Stomach (tissue), 9 donors: ENCODE data around the gene RNASE13. TPM values are rescaled to one million over a fixed set of nuclear protein-coding genes. Genes with fewer than 3 reads are reported as not detected.

Source experiments
- DNase-seq, 2 donors: peaks; one replicate each; pipeline versions ENCODE4 v3.0.0 to v3.0.0-alpha.2; 2013 to 2019
- H3K27ac ChIP-seq, 5 donors: fragments of 200-600 bp in 4 of 5; sonication (generic) in 4 of 5; one replicate each; pipeline ENCODE4 v1.5.1; 2013 to 2019; ENCODE audit warnings: mild to moderate bottlenecking in 1 of 5, moderate library complexity in 1 of 5
- H3K27me3 ChIP-seq, 3 donors: fragments of 200-600 bp; sonication (generic); one replicate each; pipeline ENCODE4 v1.5.1; 2017 to 2019; ENCODE audit warnings: mixed run types in 1 of 3
- H3K36me3 ChIP-seq, 4 donors: fragments of 200-600 bp; sonication (generic); 1 replicate in 3 of 4; 2 replicates in 1 of 4; pipeline ENCODE4 v1.5.1; 2016 to 2019
- H3K4me1 ChIP-seq, 4 donors: fragments of 200-600 bp; sonication (generic); one replicate each; pipeline ENCODE4 v1.5.1; 2016 to 2019
- H3K4me3 ChIP-seq, 4 donors: fragments of 200-600 bp; sonication (generic) in 3 of 4; one replicate each; pipeline ENCODE4 v1.5.1; 2016 to 2019; ENCODE audit warnings: mild to moderate bottlenecking in 1 of 4
- H3K9me3 ChIP-seq, 4 donors: fragments of 200-600 bp; sonication (generic); one replicate each; pipeline ENCODE4 v1.5.1; 2016 to 2019
- EP300 ChIP-seq: sonication (generic); formaldehyde crosslinking; IDR thresholded peaks from one replicate; pipeline ENCODE4 v1.6.1; 2017; ENCODE audit warnings: antibody characterized with exemption
- POLR2A ChIP-seq, 4 donors: fragments of 450-650 bp; IDR thresholded peaks; one replicate each; pipeline ENCODE4 v1.6.1; 2016; ENCODE audit warnings: antibody characterized with exemption in 4 of 4, control low read depth in 2 of 4, mild to moderate bottlenecking in 1 of 4, moderate library complexity in 1 of 4
- POLR2AphosphoS5 ChIP-seq, 3 donors: sonication (generic); formaldehyde crosslinking; IDR thresholded peaks; one replicate each; pipeline ENCODE4 v1.6.1; 2016; ENCODE audit warnings: antibody characterized with exemption in 3 of 3
- WGBS, 5 donors: extraction: QIAGEN DNeasy Blood & Tissue Kit in 3 of 5; methylation state at CpG; one replicate each; pipeline versions ENCODE4 v1.1.5 to v1.1.7; 2013 to 2018; 5-methylcytosine and 5-hydroxymethylcytosine counted together
- intact Hi-C: fragments of 100-400 bp; cut with DNase I; formaldehyde crosslinking; loops from one replicate; pipeline ENCODE4 v1.15.1; 2023; ENCODE audit warnings: low total_unique reads
- polyA plus RNA-seq, 3 donors: library from polyadenylated mRNA; stranded (reverse); fragments of 200-250 nt; gene quantifications; one replicate each; pipeline ENCODE4 v1.2.3, GENCODE V29; 2013
- total RNA-seq, 5 donors: library from RNA; depleted of rRNA; stranded (reverse); fragments of >200 nt; gene quantifications; one replicate each; pipeline versions ENCODE4 v1.1.0 to v1.2.3, GENCODE V29; 2014 to 2016
- TF ChIP-seq, protein P1 (sequence below), 7 experiments: fragments of 450-650 bp in 4 of 7; fragments of 200-600 bp in 3 of 7; sonication (generic) in 3 of 7; IDR thresholded peaks; one replicate each; pipeline ENCODE4 v1.5.1; 2016 to 2019; ENCODE audit warnings: antibody characterized with exemption in 7 of 7, control low read depth in 2 of 7, mild to moderate bottlenecking in 1 of 7
- donor health status: healthy with polysubstance abuse.
- donor health status: Bipolar disorder and iron deficiency.
- donor health status: healthy.

Gene RNASE13
- total and polyA plus RNA-seq, 8 donors: 0.18 TPM; not detected in 7

DNA sequence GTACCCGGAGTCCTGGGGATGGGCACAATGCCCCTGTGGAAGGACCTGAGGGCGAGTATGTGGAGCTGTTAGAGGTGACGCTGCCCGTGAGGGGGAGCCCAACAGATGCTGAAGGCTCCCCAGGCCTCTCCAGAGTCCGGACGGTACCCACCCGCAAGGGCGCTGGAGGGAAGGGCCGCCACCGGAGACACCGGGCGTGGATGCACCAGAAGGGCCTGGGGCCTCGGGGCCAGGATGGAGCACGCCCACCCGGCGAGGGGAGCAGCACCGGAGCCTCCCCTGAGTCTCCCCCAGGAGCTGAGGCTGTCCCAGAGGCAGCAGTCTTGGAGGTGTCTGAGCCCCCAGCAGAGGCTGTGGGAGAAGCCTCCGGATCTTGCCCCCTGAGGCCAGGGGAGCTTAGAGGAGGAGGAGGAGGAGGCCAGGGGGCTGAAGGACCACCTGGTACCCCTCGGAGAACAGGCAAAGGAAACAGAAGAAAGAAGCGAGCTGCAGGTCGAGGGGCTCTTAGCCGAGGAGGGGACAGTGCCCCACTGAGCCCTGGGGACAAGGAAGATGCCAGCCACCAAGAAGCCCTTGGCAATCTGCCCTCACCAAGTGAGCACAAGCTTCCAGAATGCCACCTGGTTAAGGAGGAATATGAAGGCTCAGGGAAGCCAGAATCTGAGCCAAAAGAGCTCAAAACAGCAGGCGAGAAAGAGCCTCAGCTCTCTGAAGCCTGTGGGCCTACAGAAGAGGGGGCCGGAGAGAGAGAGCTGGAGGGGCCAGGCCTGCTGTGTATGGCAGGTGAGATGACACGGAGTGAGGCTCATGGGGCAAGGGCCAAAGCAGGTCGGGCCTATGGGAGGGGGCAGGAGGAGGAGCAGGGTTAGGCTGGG is 40.0 kb upstream of the RNASE13 start:
- Histone ChIP-seq H3K4me1 (peaks cover 26 to 38% (median 34%) of the 10 kb centered on the region in 4 donors), H3K27me3 (peaks cover 0 to 5% (median 2%) of the 10 kb centered on the region in 3 donors), H3K9me3 (no peaks in the 10 kb centered on the region), H3K4me3 (no peak overlapping the region), H3K27ac (no peak overlapping the region), H3K36me3 (peaks cover 40 to 71% (median 63%) of the 10 kb centered on the region in 4 donors)
- WGBS, 5 donors: 85 to 93% (median 89%) methylated on average over 12 to 26 of the region's 26 CpGs
- TF ChIP-seq EP300 (no peak), POLR2AphosphoS5 (IDR thresholded peaks at IDR 0.05) (no peak), POLR2A (IDR thresholded peaks at IDR 0.05) (no peak)
- TF ChIP-seq, protein P1, sequence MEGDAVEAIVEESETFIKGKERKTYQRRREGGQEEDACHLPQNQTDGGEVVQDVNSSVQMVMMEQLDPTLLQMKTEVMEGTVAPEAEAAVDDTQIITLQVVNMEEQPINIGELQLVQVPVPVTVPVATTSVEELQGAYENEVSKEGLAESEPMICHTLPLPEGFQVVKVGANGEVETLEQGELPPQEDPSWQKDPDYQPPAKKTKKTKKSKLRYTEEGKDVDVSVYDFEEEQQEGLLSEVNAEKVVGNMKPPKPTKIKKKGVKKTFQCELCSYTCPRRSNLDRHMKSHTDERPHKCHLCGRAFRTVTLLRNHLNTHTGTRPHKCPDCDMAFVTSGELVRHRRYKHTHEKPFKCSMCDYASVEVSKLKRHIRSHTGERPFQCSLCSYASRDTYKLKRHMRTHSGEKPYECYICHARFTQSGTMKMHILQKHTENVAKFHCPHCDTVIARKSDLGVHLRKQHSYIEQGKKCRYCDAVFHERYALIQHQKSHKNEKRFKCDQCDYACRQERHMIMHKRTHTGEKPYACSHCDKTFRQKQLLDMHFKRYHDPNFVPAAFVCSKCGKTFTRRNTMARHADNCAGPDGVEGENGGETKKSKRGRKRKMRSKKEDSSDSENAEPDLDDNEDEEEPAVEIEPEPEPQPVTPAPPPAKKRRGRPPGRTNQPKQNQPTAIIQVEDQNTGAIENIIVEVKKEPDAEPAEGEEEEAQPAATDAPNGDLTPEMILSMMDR (IDR thresholded peaks at IDR 0.05): no peak
- DNase-seq: no peak
- intact Hi-C loops: no loop called here

DNA sequence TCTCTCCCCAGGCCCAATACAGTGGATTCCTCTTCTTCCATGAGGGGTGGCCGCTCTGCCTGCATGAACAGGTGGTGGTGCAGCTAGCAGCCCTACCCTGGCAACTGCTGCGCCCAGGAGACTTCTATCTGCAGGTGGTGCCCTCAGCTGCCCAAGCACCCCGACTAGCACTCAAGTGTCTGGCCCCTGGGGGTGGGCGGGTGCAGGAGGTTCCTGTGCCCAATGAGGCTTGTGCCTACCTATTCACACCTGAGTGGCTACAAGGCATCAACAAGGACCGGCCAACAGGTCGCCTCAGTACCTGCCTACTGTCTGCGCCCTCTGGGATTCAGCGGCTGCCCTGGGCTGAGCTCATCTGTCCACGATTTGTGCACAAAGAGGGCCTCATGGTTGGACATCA is 39.3 kb upstream of the RNASE13 start:
- no peak for DNase-seq
- no peaks in the 10 kb centered on the region for H3K9me3 ChIP-seq
- peaks cover 34 to 64% (median 56%) of the 10 kb centered on the region in 4 donors for H3K36me3 ChIP-seq
- H3K4me3 ChIP-seq: no peak overlapping the region
- TF ChIP-seq, protein P1 (IDR thresholded peaks at IDR 0.05): no peak
- TF ChIP-seq EP300 (no peak), POLR2AphosphoS5 (IDR thresholded peaks at IDR 0.05) (no peak), POLR2A (IDR thresholded peaks at IDR 0.05) (no peak)
- WGBS, 5 donors: 87 to 92% (median 90%) methylated on average over 6 to 9 of the region's 9 CpGs
- peak overlapping the region in 1 of 5 donors; percentile 30 for H3K27ac ChIP-seq
- H3K4me1 ChIP-seq: peaks cover 34 to 45% (median 41%) of the 10 kb centered on the region in 4 donors
- peaks cover 0 to 12% (median 6%) of the 10 kb centered on the region in 3 donors for H3K27me3 ChIP-seq
- intact Hi-C loops: no loop called here

DNA sequence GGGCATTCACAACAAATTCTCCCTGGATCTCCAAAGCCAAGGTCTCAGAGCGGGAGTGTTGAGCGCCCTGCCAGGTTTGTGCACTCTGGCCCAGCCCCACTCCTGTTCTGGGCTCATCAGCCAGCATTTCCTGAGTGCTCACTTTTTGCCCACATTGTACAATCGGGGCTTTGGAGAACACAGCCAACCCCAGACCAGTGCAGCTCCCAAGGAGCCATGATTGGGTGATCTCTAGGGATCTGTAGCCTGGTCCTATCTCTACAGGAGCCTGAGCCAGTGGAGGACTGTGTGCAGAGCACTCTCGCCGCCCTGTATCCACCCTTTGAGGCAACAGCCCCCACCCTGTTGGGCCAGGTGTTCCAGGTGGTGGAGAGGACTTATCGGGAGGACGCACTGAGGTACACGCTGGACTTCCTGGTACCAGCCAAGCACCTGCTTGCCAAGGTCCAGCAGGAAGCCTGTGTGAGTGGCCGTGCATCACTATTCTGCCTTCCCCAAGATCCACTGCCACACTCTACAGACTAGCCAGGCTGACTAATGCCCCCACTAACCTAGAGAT is 38.3 kb upstream of the RNASE13 start:
- Histone ChIP-seq H3K27me3 (peaks cover 0 to 19% (median 6%) of the 10 kb centered on the region in 3 donors), H3K4me1 (peaks cover 37 to 53% (median 47%) of the 10 kb centered on the region in 4 donors), H3K9me3 (no peaks in the 10 kb centered on the region), H3K4me3 (no peak overlapping the region), H3K27ac (peak overlapping the region; percentile 22 to 94 (median 91)), H3K36me3 (peaks cover 24 to 53% (median 46%) of the 10 kb centered on the region in 4 donors)
- intact Hi-C loops: no loop called here
- TF ChIP-seq POLR2AphosphoS5 (IDR thresholded peaks at IDR 0.05): peak in 2 of 3 donors; percentile 64 to 78
- no peak for TF ChIP-seq POLR2A (IDR thresholded peaks at IDR 0.05)
- TF ChIP-seq, protein P1 (IDR thresholded peaks at IDR 0.05): no peak
- no peak for TF ChIP-seq EP300
- DNase-seq: peak; percentile 41 to 84
- WGBS, 5 donors: 43 to 74% (median 49%) methylated on average over 8 to 9 of the region's 9 CpGs

DNA sequence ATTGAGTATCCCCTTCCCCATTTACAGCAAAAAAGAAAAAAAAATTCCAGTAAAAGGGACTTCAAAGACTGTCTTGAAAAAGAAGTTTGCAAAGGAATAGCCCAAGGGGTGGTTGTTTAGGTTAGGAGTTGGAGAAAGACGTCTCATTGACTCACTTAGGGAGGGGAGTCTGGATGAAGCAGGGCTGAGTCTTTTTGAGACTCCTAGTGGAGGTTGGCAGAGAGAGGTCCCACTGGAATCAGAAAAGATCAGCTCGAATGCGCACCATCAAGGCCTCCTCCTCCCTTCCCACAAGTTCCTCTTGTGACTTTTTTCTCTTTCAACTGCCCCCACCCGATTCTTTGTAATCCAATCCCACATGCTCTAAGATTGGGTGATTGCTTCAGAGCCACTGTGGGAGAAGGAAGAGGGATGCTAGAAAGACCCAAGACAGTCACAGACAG is 37.4 kb upstream of the RNASE13 start:
- intact Hi-C loops: no loop called here
- Histone ChIP-seq H3K9me3 (no peaks in the 10 kb centered on the region), H3K27me3 (peaks cover 0 to 19% (median 6%) of the 10 kb centered on the region in 3 donors), H3K4me3 (peak overlapping the region; percentile 77 to 90 (median 80)), H3K27ac (peak overlapping the region in 4 of 5 donors; percentile 86 to 94 (median 92)), H3K4me1 (peaks cover 37 to 53% (median 47%) of the 10 kb centered on the region in 4 donors), H3K36me3 (peaks cover 20 to 45% (median 37%) of the 10 kb centered on the region in 4 donors)
- DNase-seq: peak in 1 of 2 donors; percentile 71
- 34 to 52% (median 47%) methylated on average over 4 of the region's 4 CpGs for WGBS, 5 donors
- TF ChIP-seq POLR2A (IDR thresholded peaks at IDR 0.05) (no peak), EP300 (no peak), POLR2AphosphoS5 (IDR thresholded peaks at IDR 0.05) (no peak)
- TF ChIP-seq, protein P1 (IDR thresholded peaks at IDR 0.05): no peak
